H1 (cell line): ENCODE data around the gene FBXL5. TPM values are rescaled to one million over a fixed set of nuclear protein-coding genes. Genes with fewer than 3 reads are reported as not detected.

Experiments used
- CBX8 ChIP-seq: fragments of 300-800, 300-1000 bp; sonication (generic); IDR thresholded peaks from 2 replicates; pipeline ENCODE4 v1.7.1; 2016; ENCODE audit warnings: low read depth, low read length, borderline replicate concordance
- POU5F1 ChIP-seq: IDR thresholded peaks from 2 replicates; pipeline ENCODE4 v1.6.1; 2011; ENCODE audit warnings: low read depth, mild to moderate bottlenecking, low read length, moderate library complexity
- RFX5 ChIP-seq: IDR thresholded peaks from 2 replicates; pipeline ENCODE4 v1.6.1; 2011; ENCODE audit warnings: low read depth, low read length, improper control_type of control experiment, borderline replicate concordance
- polyA plus RNA-seq, 7 experiments: library from polyadenylated mRNA; depleted of rRNA in 3 of 7; stranded (reverse) in 5 of 7; unstranded in 2 of 7; fragments of >200 nt in 5 of 7; fragments of 200-250 nt in 2 of 7; gene quantifications; 1 replicate in 5 of 7; 2 replicates in 1 of 7; 4 replicates in 1 of 7; pipeline versions ENCODE4 v1.2.1 to v1.2.3, GENCODE V29; 2011 to 2013; ENCODE audit warnings: missing spikeins in 2 of 7, mixed read lengths in 2 of 7
- total RNA-seq: library from RNA; stranded (reverse); fragmentation: NEBNext Ultra II Directional; extraction: Animal tissue kit (Norgen Biotek cat#: 25700); gene quantifications from 2 replicates; pipeline ENCODE4 v1.2.1, GENCODE V29; 2021

The FBXL5 gene
- total and polyA plus RNA-seq, 2 of the 8 experiments (the other 6 are each of a cell fraction or from before 2014, with no cell fraction given): 34.6 to 62.7 TPM

DNA sequence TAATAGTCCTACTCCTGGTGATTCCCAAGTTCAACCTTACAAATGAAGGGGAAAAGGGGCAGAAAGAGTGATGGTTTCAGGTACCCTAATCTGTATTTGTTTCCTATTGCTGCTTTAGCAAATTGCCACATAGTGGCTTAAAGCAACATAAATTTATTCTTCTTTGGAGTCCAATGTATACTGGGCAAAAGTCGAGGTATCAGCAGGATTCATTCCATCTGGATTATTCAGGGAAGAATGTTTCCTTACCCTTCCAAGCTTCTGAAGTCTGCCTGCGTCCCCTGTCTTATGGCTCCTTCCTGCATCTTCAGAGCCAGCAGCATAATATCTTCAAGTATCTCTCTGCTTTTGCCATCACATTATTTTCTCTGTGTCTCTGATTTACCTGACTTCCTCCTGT, 37.4 kb upstream of the FBXL5 start (continued):
- no peak for TF ChIP-seq RFX5
- TF ChIP-seq CBX8: no peak
- TF ChIP-seq POU5F1: no peak
